NAMALWA (cell line): ENCODE results near the gene GPR179.

Experiments
- DNase-seq: peaks from one replicate; pipeline ENCODE4 v3.0.0-alpha.2; 2015; ENCODE audit warnings: low spot score

GPR179 gene

DNA sequence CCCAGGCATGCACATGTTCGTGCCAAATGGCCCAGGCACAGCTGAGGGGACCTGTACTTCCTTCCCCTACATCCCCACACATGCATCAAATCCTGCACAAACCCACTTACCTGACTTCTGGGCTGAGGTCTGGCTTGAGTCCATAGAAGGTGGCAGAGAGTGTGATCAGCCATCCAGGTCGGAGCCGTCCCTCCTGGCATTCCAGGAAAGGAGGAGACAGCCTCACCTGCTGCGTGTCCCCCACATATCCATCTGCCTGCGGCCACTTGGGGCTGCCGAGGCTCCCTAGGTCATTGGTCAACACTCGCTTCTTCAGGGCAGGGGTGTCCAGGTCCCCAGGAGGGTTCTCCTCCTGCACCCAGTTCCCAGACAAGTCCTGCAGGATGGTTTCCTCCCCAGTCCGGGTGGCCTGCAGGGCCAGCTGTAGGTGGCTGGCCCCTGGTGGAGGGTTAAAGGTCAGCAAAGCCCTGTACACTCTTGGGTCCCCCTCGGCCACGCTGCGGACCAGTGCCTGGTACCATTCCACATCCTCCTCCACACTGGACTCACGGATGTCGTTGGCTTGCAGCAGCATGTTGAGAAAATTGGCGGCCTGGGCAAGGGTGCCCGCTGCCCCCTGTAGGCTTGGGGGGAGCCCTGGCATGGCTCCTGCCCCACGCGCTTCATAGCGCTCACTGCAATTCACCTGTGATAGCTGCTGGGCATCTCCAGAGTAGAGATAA, 709 bp downstream of the GPR179 start:
- DNase-seq: no peak

GRCh38 chr17:38341035-38341721, 2.6 kb downstream of the GPR179 start:
- DNase-seq: no peak

DNA sequence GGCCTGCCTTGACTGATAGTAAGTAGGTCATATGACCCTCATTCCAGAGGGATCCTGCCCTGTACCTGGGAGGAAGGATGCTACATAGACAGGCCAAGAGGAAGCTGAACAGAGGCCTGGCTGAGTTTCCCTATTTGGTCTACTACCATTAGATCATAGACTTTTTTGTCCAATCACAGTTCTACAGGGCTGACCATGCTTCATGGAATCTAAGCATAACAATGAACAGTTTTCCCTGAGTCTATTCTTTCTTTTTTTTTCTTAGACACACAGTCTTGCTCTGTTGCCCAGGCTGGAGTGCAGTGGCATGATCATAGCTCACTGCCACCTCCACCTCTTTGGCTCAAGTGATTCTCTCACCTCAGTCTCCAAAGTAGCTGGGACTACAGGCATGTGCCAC, 3.9 kb downstream of the GPR179 start:
- no peak for DNase-seq

- no peak for DNase-seq
Measured at GRCh38 chr17:38338535-38338934, 5.2 kb downstream of the GPR179 start.

GRCh38 chr17:38338053-38338452, 5.7 kb downstream of the GPR179 start:
- no peak for DNase-seq

DNA sequence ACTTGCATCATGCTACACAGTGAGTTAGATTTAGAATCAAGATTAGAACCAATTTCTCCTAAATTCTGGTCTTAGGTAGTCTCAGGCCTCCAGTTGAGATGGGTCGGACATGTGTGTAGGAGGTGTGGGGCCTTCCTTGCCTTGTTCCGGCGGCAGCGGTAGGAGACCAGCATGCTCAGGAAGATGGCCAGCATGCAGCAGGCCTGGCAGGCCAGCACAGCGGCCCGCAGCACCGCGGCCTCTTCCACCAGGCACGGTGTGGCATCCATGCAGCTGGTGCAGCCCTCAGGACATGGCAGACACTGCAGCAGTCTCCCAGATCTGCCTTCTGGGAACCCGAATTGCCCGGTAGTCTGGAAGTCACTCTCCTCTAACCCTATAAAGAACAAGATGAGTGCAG, 6.9 kb downstream of the GPR179 start:
- DNase-seq: no peak

GRCh38 chr17:38334480-38335364, 9.0 kb downstream of the GPR179 start:
- DNase-seq: no peak

DNA sequence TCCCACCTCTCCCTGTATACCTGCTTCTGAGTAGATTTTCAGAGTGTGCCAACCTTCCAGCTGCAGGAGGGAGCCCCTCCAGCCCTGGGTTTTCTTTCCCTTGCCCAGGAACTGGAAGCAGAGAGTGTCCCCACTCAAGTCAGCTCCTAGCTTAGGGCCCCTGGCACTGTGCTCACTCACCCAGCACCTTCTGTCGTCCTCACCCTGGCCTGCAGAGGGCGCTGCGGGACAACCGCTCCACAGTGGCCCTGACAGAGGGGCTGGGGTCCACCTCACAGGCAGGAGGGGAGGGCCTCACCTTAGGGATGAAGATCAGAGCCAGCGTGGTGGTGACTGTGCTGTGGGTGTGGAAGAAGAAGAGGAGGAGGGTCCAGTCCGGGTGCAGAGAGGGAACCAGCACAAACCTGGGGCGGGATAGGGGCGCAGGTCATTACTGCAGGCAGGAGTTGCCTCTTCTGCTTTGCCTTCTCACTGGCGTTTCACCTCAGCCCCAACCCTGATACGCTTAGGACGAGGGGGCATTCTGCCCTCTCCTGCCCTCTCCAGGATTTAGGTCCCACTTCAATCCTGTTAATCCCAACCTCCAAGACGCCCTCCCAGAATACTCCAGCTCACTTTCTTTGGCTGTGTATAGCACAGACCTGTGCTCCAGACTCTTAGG, 10.0 kb downstream of the GPR179 start:
- peak; percentile 76 for DNase-seq

DNA sequence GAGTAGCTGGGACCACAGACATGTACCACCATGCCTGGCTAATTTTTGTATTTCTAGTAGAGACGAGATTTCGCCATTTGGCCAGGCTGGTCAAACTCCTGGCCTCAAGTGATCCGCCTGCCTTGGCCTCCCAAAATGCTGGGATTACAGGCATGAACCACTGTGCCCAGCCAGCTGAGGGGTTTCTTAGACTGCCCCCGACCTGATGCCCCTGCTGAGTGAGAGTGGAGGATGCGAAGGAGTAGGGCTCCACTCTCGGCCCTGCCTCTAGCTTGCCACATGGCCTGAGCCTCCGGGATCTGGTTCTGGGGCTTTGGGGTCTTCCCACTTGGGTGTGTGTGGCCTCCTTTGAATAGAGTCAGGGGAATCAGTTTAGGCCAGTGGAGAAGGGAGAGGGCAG, 11.0 kb downstream of the GPR179 start:
- DNase-seq: no peak

DNA sequence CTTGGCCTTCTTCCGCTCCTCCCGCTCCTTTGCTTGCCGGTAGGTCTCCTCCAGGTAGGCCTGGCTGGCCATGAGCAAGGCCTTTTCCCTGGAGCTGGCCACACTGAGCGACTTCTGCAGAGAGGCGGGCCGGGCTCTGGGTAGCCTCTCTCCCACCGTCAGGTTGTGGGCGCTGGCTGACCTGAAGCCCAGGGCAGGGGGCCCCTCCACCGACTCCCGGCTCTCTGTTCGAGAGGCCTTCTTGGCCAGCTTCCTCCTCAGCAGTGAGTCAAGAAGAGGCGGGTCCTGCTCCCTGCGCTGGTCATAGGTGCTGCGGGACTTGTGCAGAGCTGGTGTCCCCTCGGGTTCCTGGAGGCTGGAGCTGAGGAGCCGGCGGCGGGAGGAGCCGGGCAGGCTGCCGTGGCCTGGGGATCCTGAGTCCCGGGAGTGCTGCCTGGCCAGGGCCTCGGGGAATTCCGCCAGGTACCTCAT, 12.8 kb downstream of the GPR179 start:
- DNase-seq: no peak

- DNase-seq: no peak
Measured at GRCh38 chr17:38329808-38330730, 13.7 kb downstream of the GPR179 start.

- no peak for DNase-seq
Measured at GRCh38 chr17:38329284-38329683, 14.5 kb downstream of the GPR179 start.

- DNase-seq: no peak
Measured at GRCh38 chr17:38328620-38329019, 15.1 kb downstream of the GPR179 start.

DNA sequence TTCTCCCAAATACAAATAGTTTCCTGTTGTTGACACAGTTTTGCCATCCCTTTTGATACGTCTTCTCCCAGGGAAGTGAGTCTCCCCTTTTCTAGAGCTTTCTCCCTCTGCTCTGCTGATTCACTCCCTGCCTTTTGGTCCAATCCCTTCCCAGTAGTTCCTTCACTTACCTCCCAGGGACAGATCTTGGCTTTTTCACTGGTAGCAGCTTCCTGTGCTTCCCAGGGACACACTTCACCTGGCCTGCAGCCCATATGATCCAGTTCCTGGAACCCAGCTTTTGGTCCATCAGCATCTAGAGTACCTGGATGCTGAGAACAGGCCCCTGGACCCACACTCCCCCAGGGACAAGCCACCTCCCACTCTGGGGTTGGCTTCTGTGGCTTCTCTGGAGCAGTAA, 15.8 kb downstream of the GPR179 start:
- DNase-seq: no peak

DNA sequence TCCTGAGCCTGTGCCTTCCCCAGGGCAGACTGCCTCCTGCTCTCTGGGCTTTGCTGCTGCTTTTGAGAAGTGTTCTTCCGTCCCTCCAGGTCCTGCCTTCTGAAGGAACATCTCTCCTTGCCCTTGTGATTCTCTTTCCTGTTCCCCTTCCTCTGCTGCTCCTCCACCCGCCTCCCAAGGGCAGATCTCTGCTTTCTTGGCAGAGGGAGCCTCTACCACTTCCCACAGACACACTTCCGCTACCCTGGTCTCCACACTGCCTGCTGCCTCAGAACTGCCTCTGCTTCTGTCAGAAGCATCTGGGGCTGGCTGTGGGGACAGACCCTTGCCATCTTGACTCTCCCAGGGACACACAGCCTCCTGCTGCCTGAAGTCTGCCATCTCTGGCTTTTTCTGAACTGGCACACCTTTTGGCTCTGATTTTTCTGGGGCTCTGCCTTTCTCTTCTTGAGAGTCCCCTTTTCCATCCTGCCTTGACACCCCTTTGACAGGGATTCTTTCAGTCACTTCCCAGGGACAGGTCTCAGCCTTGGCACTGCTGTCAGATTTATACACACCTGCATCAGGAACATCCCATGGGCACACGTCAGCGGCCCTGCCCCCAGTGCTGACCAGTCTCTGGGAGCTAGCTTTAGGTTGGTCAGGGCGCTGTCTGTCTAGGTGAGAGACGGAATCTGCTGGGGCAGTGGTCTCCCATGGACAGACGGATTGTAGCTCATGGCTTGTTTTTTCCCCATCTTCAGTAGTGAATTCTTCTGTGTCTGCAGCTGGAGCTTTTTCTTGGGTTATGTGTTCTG, 16.6 kb downstream of the GPR179 start:
- peak; percentile 29 for DNase-seq

GRCh38 chr17:38325221-38325851, 18.4 kb downstream of the GPR179 start:
- DNase-seq: peak; percentile 68

- no peak for DNase-seq
Measured at GRCh38 chr17:38324772-38325171, 19.0 kb downstream of the GPR179 start.

- no peak for DNase-seq
Measured at GRCh38 chr17:38324141-38324697, 19.5 kb downstream of the GPR179 start.

- DNase-seq: no peak
Measured at GRCh38 chr17:38322897-38323296, 20.9 kb downstream of the GPR179 start.
